Measurements from ENCODE around the gene MYO5B.

MYO5B gene

GRCh38 chr18:50061876-50062517, 132.9 kb downstream of the MYO5B start:
- DNase-seq, result no peak

GRCh38 chr18:50060822-50061221, 134.1 kb downstream of the MYO5B start:
- DNase-seq, result no peak

DNA sequence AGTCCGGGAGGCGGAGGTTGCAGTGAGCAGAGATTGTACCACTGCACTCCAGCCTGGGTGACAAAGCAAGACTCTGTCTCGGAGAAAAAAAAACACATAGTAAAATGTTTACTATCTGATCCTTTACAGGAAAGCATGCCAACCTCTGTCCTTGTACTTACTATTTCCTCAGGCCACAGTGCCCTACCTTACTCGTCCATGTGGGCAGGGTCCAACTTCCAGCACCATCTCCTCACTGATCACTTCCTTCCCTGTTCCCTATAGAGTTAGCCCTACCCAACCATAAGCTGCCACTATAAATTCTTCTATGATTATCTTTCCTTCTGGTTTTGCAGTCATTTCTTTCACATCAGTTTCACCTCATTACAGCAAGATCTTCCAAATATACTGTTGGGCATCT, 136.2 kb downstream of the MYO5B start:
- DNase-seq, result no peak

DNA sequence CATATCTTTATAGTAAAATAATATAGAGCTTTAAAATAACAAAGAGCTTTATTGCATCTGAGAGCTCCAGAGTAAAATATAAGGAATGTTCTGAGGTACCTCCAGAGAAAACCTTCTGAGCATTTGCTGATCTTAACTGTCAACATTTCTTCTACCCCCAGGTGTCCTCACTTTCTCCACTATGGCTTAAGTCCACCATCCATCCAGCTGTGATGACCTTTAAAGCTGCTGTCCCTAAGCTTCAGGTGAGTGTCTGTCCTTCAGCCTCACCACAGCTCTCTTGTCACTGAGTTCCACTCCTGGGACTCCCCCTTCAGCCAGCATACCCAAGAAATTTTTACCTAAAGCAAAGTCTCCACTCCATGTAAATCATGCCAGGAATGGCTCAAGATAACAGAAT, 137.9 kb downstream of the MYO5B start:
- DNase-seq, result no peak

DNA sequence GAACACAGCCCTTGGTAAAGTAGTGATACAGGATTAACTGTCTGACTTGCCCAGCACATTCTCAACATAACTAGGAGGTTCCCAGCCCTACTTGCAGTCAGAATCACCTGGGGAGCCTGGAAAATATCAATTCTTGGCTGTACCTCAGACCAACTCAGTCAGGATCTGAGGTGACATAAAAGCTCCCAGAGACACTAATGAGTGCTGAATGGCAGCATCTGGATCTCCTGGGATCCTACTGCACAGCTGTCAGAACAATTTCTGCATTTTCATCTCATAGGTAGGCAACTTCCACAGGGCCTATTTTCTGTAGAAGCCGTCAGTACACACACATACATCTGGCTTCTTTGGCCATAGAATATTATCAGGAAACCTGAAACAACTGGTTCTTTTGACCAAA, 138.8 kb downstream of the MYO5B start:
- DNase-seq, result no peak

DNA sequence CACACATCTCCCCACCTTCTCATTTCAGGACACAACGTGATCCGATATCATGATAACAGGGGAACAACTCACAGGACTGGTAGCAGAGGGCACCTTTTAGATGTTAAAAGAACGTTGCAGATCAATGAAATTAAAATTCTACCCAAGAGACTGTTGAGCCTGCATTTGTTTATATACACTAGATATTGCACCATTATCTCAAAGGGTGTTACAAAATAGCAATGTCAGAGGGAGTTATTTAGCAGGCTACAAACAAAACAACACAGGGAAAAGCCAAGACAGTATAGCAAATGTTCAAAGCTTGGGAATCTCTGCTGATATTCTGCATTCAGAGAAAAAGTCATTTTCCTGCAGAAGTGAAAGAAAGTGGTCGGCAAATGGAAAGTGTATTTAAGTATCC, 139.5 kb downstream of the MYO5B start:
- DNase-seq, result no peak

GRCh38 chr18:50053111-50053510, 141.8 kb downstream of the MYO5B start:
- DNase-seq, result no peak

- no peak for DNase-seq
These were observed 143.7 kb downstream of the MYO5B start for GRCh38 chr18:50051288-50051687.

DNA sequence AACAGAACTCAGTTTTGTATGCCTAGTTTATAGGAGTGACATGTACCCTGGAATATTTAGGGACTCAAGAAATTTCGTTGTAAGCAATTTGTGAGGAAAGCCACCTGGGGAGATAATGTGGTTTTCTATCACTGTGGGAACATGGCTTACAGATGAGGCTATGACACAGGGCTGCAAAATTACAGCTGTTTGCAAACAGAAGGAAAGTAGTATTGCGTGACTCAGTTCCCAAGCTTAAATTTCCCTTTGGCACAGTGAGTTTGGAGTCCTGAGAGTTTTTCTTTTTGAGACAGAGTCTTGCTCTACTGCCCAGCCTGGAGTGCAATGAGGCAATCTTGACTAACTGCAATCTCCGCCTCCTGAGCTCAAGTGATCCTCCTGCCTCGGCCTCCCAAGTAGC, 149.8 kb downstream of the MYO5B start:
- no peak for DNase-seq

DNA sequence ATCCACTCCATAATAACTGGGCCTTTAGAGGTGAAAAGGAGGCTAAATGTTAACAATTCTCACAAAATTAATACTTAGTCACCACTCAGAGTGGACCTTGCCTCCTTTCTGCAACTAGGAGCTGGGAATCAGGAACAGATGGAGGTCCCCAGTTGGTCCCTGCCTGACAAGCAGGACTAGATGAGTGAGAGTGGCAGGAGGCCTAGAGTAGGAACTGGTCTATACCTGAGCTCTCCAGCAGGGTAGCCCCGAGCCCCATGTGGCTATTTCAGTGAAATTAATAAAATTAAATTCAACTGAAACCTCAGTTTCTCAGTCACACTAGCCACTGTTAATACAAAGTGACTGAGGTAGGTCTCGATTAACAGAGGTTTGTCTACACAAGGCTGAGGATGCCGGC, 150.5 kb downstream of the MYO5B start:
- DNase-seq, result no peak

DNA sequence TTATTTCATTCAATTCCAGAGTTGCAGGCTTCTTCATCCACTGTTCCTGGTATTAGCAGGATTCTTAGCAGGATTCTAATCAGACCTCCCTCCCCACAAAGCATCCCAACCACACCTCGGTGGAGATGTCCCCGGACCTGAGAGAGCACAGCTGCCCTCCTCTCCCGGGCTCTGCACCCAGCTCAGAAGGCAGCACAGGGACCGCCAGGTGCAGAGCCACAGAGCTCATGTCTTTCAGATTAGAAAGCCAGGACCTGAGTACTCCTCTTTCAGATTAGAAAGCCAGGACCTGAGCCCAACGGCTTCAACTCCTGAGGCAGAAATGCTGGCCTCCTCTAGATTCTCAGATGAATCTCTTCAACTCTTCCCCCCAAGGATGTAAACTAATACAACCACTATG, 152.3 kb downstream of the MYO5B start:
- DNase-seq, result no peak

- no peak for DNase-seq
These were observed 155.2 kb downstream of the MYO5B start for GRCh38 chr18:50039746-50040145.

GRCh38 chr18:50038448-50038847, 156.5 kb downstream of the MYO5B start:
- DNase-seq, result peak; percentile 1

GRCh38 chr18:50034029-50034428, 160.9 kb downstream of the MYO5B start:
- DNase-seq, result no peak

GRCh38 chr18:50033004-50033403, 161.9 kb downstream of the MYO5B start:
- DNase-seq, result no peak

DNA sequence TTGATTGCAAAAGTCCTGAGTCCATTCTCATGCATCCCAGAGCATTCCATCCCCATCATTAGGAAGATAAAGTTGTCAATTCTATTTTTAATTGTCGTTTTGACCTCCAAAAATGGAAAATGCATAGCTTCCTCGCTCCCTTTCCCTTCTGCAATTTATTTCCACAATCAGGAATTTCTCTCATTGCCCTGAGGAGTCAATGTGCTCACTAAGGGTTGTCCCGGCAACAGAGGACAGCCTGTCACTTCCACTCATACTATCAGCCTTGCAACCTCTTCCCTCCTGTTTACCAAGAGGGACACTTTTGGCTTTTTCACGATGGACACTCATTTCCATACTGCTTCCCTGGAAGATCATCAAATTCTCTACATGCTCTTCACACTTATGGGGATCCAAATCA, 164.8 kb downstream of the MYO5B start:
- DNase-seq, result no peak

DNA sequence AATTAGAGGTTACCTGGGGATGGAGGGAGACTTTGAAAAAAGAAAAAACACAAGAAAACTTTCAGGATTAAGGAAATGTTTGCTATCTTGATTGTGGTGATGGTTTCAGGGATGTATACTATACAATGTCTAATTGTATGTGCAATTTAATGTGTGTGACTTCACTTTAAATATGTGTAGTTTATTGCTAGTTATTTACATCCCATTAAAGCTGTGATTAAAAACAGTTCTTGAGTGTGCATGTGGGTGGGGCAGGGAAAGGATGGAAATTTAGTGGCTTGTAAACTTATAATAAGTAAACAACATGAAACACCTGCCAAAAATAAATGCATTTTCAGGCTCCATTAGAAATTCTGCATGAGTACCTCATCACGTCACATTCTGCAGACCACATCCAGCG, 167.0 kb downstream of the MYO5B start:
- DNase-seq, result no peak

DNA sequence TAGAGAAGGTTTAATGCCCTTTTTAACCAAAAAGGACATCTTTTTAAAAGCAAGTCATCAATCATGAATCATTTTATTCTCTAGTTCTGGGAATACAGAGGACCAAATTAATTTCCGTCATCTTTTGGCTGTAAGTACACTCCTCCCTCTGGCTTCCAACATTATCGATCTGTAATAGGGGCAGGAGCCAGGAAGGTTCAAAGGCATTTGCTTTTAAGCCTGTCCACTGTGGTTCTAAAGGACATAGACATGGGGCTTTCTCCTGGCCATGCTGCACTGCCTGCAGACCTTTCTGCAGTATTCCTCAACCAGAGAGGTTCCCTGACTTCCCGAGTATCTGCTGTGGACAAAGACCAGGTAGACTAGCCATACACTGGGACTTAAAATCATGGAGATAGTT, 170.5 kb downstream of the MYO5B start:
- DNase-seq, result no peak

GRCh38 chr18:50022985-50023384, 172.0 kb downstream of the MYO5B start:
- no peak for DNase-seq

DNA sequence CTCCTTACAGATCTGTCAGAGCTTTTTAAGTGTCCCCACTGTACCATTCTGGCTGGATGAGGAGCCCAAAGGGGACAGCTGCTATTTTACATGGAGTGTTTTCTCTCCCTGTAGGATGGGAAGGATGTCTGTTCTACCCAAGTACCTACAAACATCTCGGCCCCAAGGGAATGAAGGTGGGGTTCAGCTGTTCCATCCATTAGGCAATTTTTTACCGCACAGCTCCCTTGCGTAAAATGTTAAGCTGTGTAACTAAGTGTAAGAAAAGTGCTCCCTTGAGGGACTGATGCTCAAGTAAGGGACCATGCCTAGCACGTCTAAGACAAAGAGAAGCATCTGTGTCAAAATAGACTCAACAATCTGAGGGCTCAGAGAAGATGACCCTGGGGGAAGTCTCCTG, 180.3 kb downstream of the MYO5B start:
- DNase-seq, result no peak

DNA sequence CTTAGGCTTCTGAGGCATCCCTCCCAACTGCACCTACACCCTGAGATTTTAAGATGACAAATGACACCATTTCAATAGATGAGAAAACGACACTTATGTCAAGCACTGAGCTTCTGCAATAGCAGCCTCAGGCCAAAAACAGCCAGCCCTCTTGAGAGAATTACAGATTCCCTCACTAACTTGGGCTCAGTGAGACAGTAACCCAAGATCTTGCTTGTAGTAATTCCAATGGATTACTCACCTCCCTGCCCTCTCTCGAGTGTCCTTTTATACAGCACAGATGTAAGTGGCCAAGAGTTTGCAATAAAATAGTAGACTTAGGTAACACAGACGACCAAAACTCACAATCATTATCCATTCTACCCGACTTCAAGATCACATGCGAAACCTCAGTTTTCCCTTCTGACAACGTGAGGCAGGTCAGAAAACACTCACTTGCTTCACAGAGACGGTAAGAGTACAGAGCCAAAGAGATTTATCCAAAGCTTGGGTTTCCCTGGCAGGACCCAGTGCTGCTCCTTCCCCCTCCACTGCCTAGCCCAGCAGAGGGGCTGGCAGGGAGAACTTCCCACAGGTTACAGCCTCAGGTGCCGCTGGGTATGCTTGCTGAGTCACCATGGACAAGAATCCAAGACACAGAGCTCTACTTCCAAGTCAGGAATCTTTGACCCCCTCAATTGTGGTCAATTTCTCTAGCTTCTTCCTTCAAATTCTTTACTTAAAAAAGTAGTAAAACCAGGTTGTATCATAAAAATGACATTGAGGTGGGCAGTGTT, 181.4 kb downstream of the MYO5B start:
- no peak for DNase-seq

DNA sequence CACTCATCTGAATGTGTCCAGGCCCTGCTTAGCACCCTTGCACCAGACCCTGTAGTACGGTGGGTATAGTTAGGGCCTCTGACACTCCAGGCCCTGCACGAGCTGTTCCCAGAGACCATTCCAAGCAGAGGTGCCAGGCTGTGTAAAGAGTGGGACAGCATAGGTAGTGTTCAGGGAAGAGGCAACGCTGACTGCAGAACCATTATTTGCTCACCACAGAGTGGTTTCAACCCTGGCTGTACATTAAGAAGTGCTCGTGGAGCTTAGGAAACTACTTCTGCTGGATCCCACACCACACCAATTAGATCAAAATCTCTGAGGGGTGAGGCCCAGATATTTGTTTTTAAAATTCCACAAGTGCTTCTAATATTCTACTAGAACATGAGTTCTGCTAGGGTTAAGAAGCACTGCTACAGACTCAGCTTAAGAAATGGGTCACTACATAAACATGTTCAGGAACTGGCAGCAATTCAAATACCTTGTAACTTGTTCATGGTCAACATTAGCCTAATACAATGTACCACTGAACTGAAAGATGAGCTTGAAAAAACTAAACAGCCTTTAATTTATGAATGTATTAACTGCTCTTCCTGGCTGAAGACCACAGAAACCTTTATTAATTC, 183.0 kb downstream of the MYO5B start:
- DNase-seq, result no peak

DNA sequence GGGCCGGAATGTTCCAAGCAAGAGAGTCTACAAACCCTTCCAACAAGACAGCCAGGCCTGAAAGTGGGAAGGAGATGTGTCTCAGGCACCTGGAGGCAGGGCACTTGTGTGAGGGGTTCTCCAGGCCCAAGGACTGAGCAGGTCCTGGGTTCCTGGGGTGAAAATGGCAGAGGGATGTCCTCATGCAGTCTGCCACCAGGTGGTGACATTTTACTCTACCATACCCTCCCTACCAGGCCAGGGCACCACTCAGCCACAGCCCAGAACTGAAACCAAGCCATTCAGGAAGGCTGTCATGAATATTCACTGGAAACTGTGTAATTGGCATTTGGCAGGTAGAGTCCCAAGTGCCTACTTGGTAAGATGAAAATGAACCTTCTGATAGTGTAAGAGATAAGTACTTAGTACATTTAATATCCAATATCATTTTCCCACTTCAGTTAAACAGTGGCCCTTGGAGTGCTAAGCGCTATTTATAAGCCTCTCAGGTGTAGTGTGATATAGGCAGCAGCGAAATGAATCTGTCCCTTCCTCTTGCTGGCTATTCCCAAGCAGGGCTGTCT, 185.1 kb downstream of the MYO5B start:
- peak; percentile 45 for DNase-seq

DNA sequence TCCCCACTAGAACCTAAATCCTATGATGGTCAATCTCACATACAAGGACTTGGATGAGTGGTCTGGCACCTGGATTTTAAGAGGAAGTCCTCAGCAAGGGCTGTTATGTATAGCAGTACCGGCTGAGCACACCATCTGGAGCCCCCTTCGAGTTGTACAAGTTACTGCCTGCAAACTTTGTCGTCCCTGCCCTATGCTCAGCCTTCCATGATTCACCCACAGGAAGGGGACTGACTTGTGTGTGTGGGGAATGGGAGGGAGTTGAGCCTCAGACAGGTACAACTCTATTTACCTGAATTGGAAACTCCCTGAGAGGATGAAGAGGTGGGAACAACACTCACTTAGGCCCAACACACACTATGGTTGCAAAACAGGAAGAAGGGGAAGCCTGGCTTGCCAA, 186.6 kb downstream of the MYO5B start:
- DNase-seq, result no peak
